ENCODE data around the gene ABCA10.
"Not testable (repeated sequence)": the region's sequence is repeated elsewhere in the genome, so short reads cannot be mapped to it uniquely, and the experiment has no call there.

The ABCA10 gene

GRCh38 chr17:69170377-69170776 lies 58.2 kb downstream of the ABCA10 start:
- no peak overlapping the region for H3K27ac Mint-ChIP-seq
- no peak for TF ChIP-seq CTCF (IDR thresholded peaks at IDR 0.05; ENCODE audit: unreplicated experiment in 3 of 3)
- peaks cover 3% of the 10 kb centered on the region for H3K27me3 Mint-ChIP-seq (ENCODE audit: low read depth)
- H3K36me3 Mint-ChIP-seq (ENCODE audit: low read depth): no peaks in the 10 kb centered on the region
- H3K4me3 Mint-ChIP-seq: no peak overlapping the region
- peaks cover 2% of the 10 kb centered on the region for H3K9me3 Mint-ChIP-seq
- H3K4me1 Mint-ChIP-seq: no peaks in the 10 kb centered on the region

- H3K27me3 Mint-ChIP-seq (ENCODE audit: low read depth); H3K36me3 Mint-ChIP-seq (ENCODE audit: low read depth); H3K4me1 Mint-ChIP-seq; H3K9me3 Mint-ChIP-seq; H3K4me3 Mint-ChIP-seq: not testable (repeated sequence)
- H3K27ac Mint-ChIP-seq: peak overlapping the region in 1 of 3 experiments; percentile 52
These were observed 60.0 kb downstream of the ABCA10 start for GRCh38 chr17:69168642-69169041.

GRCh38 chr17:69166957-69167356 lies 61.7 kb downstream of the ABCA10 start:
- peaks cover 3% of the 10 kb centered on the region for H3K27me3 Mint-ChIP-seq (ENCODE audit: low read depth)
- H3K9me3 Mint-ChIP-seq: peaks cover 2% of the 10 kb centered on the region
- H3K27ac Mint-ChIP-seq: no peak overlapping the region
- no peak overlapping the region for H3K4me3 Mint-ChIP-seq
- no peaks in the 10 kb centered on the region for H3K36me3 Mint-ChIP-seq (ENCODE audit: low read depth)
- TF ChIP-seq CTCF (IDR thresholded peaks at IDR 0.05; ENCODE audit: unreplicated experiment in 3 of 3): no peak
- no peaks in the 10 kb centered on the region for H3K4me1 Mint-ChIP-seq

- no peak for TF ChIP-seq CTCF (IDR thresholded peaks at IDR 0.05; ENCODE audit: unreplicated experiment in 3 of 3)
- no peaks in the 10 kb centered on the region for H3K36me3 Mint-ChIP-seq (ENCODE audit: low read depth)
- no peaks in the 10 kb centered on the region for H3K4me1 Mint-ChIP-seq
- H3K4me3 Mint-ChIP-seq: no peak overlapping the region
- no peak overlapping the region for H3K27ac Mint-ChIP-seq
- peaks cover 3% of the 10 kb centered on the region for H3K27me3 Mint-ChIP-seq (ENCODE audit: low read depth)
- H3K9me3 Mint-ChIP-seq: no peaks in the 10 kb centered on the region
These were observed 64.4 kb downstream of the ABCA10 start for GRCh38 chr17:69164206-69164605.

GRCh38 chr17:69159418-69159817 lies 69.2 kb downstream of the ABCA10 start:
- Mint-ChIP-seq H3K36me3 (ENCODE audit: low read depth) (no peaks in the 10 kb centered on the region), H3K4me1 (peaks cover 6% of the 10 kb centered on the region), H3K4me3 (no peak overlapping the region)

GRCh38 chr17:69154267-69154666 lies 74.4 kb downstream of the ABCA10 start:
- Mint-ChIP-seq H3K27ac (no peak overlapping the region), H3K36me3 (ENCODE audit: low read depth) (no peaks in the 10 kb centered on the region), H3K27me3 (ENCODE audit: low read depth) (peaks cover 8% of the 10 kb centered on the region)

More at GRCh38 chr17:69159418-69159817, 69.2 kb downstream of the ABCA10 start:
- H3K27ac Mint-ChIP-seq: no peak overlapping the region
- H3K27me3 Mint-ChIP-seq (ENCODE audit: low read depth): no peaks in the 10 kb centered on the region
- no peaks in the 10 kb centered on the region for H3K9me3 Mint-ChIP-seq
- TF ChIP-seq CTCF (IDR thresholded peaks at IDR 0.05; ENCODE audit: unreplicated experiment in 3 of 3): no peak

More at GRCh38 chr17:69154267-69154666, 74.4 kb downstream of the ABCA10 start:
- no peak for TF ChIP-seq CTCF (IDR thresholded peaks at IDR 0.05; ENCODE audit: unreplicated experiment in 3 of 3)
- peaks cover 10% of the 10 kb centered on the region for H3K4me1 Mint-ChIP-seq
- H3K4me3 Mint-ChIP-seq: no peak overlapping the region
- no peaks in the 10 kb centered on the region for H3K9me3 Mint-ChIP-seq
